Subcutaneous abdominal adipose tissue (tissue), 5 donors: ENCODE results near the gene PTPN14.
A peak's percentile ranks its signal among the peaks of the same experiment; 100 is the strongest.

Experiments
- H3K27ac ChIP-seq: one replicate; pipeline ENCODE4 v1.7.0; 2013; ENCODE audit warnings: low read depth, mild to moderate bottlenecking, inconsistent platforms, low read length, moderate library complexity
- H3K27me3 ChIP-seq, 5 donors: one replicate each; pipeline ENCODE4 v1.7.0; 2013; ENCODE audit warnings: low read length in 5 of 5, inconsistent platforms in 1 of 5; ENCODE audit not compliant: control insufficient read depth in 5 of 5, insufficient read depth in 4 of 5
- H3K36me3 ChIP-seq, 5 donors: one replicate each; pipeline ENCODE4 v1.7.0; 2013; ENCODE audit warnings: low read length in 5 of 5; ENCODE audit not compliant: control insufficient read depth in 5 of 5, insufficient read depth in 5 of 5
- H3K4me1 ChIP-seq, 5 donors: one replicate each; pipeline ENCODE4 v1.7.0; 2013; ENCODE audit warnings: low read length in 5 of 5, mild to moderate bottlenecking in 3 of 5, moderate library complexity in 1 of 5; ENCODE audit not compliant: control insufficient read depth in 5 of 5, insufficient read depth in 5 of 5
- H3K4me3 ChIP-seq, 5 donors: one replicate each; pipeline ENCODE4 v1.7.0; 2013; ENCODE audit warnings: low read length in 5 of 5, low read depth in 1 of 5
- H3K9ac ChIP-seq, 5 donors: one replicate each; pipeline ENCODE4 v1.7.0; 2013; ENCODE audit warnings: low read length in 5 of 5, mild to moderate bottlenecking in 4 of 5, moderate library complexity in 3 of 5
- H3K9me3 ChIP-seq, 5 donors: one replicate each; pipeline ENCODE4 v1.7.0; 2013; ENCODE audit warnings: low read length in 5 of 5; ENCODE audit not compliant: control insufficient read depth in 5 of 5
- donor health status: healthy.
- donor health status: healthy.
- donor health status: healthy.
- donor health status: healthy.
- donor health status: healthy.

The PTPN14 gene

GRCh38 chr1:214317300-214317699 is 234.1 kb downstream of the PTPN14 start:
- Histone ChIP-seq H3K4me3 (no peak overlapping the region), H3K27ac (no peak overlapping the region), H3K4me1 (peaks cover 0 to 3% (median 0%) of the 10 kb centered on the region in 5 donors), H3K27me3 (no peaks in the 10 kb centered on the region), H3K9ac (no peak overlapping the region), H3K9me3 (no peaks in the 10 kb centered on the region), H3K36me3 (peaks cover 3 to 18% (median 8%) of the 10 kb centered on the region in 5 donors)

- Histone ChIP-seq H3K27ac (no peak overlapping the region), H3K9me3 (no peaks in the 10 kb centered on the region), H3K9ac (no peak overlapping the region), H3K4me3 (no peak overlapping the region), H3K27me3 (no peaks in the 10 kb centered on the region), H3K4me1 (peaks cover 0 to 3% (median 0%) of the 10 kb centered on the region in 5 donors), H3K36me3 (peaks cover 3 to 18% (median 5%) of the 10 kb centered on the region in 5 donors)
Measured at GRCh38 chr1:214316593-214316992, 234.8 kb downstream of the PTPN14 start.

- H3K27ac ChIP-seq, result no peak overlapping the region
- no peak overlapping the region for H3K4me3 ChIP-seq
- H3K9ac ChIP-seq, result no peak overlapping the region
- H3K36me3 ChIP-seq, result peaks cover 0 to 14% (median 3%) of the 10 kb centered on the region in 5 donors
- no peaks in the 10 kb centered on the region for H3K27me3 ChIP-seq
- no peaks in the 10 kb centered on the region for H3K9me3 ChIP-seq
- peaks cover 0 to 13% (median 6%) of the 10 kb centered on the region in 5 donors for H3K4me1 ChIP-seq
Measured at GRCh38 chr1:214314178-214314843, 237.1 kb downstream of the PTPN14 start.

- Histone ChIP-seq H3K4me1 (peaks cover 0 to 10% (median 6%) of the 10 kb centered on the region in 5 donors), H3K27me3 (no peaks in the 10 kb centered on the region), H3K27ac (no peak overlapping the region), H3K4me3 (no peak overlapping the region), H3K9me3 (no peaks in the 10 kb centered on the region), H3K36me3 (peaks cover 0 to 9% (median 2%) of the 10 kb centered on the region in 5 donors), H3K9ac (no peak overlapping the region)
Measured at GRCh38 chr1:214312530-214313051, 238.8 kb downstream of the PTPN14 start.

GRCh38 chr1:214310777-214311690 is 240.4 kb downstream of the PTPN14 start:
- H3K27ac ChIP-seq, result no peak overlapping the region
- peak overlapping the region in 1 of 5 donors; percentile 14 for H3K4me3 ChIP-seq
- no peaks in the 10 kb centered on the region for H3K27me3 ChIP-seq
- no peaks in the 10 kb centered on the region for H3K9me3 ChIP-seq
- peaks cover 0 to 9% (median 2%) of the 10 kb centered on the region in 5 donors for H3K36me3 ChIP-seq
- H3K9ac ChIP-seq, result no peak overlapping the region
- peaks cover 0 to 10% (median 6%) of the 10 kb centered on the region in 5 donors for H3K4me1 ChIP-seq

- no peak overlapping the region for H3K27ac ChIP-seq
- peak overlapping the region in 2 of 5 donors; percentile 18 to 20 for H3K4me3 ChIP-seq
- H3K9me3 ChIP-seq, result no peaks in the 10 kb centered on the region
- no peaks in the 10 kb centered on the region for H3K27me3 ChIP-seq
- peak overlapping the region in 1 of 5 donors; percentile 5 for H3K9ac ChIP-seq
- peaks cover 0 to 3% (median 0%) of the 10 kb centered on the region in 5 donors for H3K36me3 ChIP-seq
- H3K4me1 ChIP-seq, result peaks cover 0 to 10% (median 6%) of the 10 kb centered on the region in 5 donors
Measured at GRCh38 chr1:214310010-214310409, 241.4 kb downstream of the PTPN14 start.

- Histone ChIP-seq H3K27ac (no peak overlapping the region), H3K27me3 (no peaks in the 10 kb centered on the region), H3K4me3 (no peak overlapping the region), H3K9ac (no peak overlapping the region), H3K4me1 (peaks cover 3 to 24% (median 17%) of the 10 kb centered on the region in 5 donors), H3K9me3 (no peaks in the 10 kb centered on the region), H3K36me3 (no peaks in the 10 kb centered on the region)
Measured at GRCh38 chr1:214306269-214306668, 245.1 kb downstream of the PTPN14 start.

- Histone ChIP-seq H3K4me1 (peaks cover 3 to 21% (median 16%) of the 10 kb centered on the region in 5 donors), H3K9ac (no peak overlapping the region), H3K27ac (no peak overlapping the region), H3K36me3 (no peaks in the 10 kb centered on the region), H3K27me3 (no peaks in the 10 kb centered on the region), H3K9me3 (no peaks in the 10 kb centered on the region), H3K4me3 (no peak overlapping the region)
Measured at GRCh38 chr1:214305164-214305751, 246.1 kb downstream of the PTPN14 start.

GRCh38 chr1:214303141-214303930 is 248.1 kb downstream of the PTPN14 start:
- H3K36me3 ChIP-seq, result no peaks in the 10 kb centered on the region
- peak overlapping the region; percentile 37 for H3K27ac ChIP-seq
- H3K9me3 ChIP-seq, result no peaks in the 10 kb centered on the region
- peak overlapping the region; percentile 1 to 42 (median 36) for H3K4me3 ChIP-seq
- H3K4me1 ChIP-seq, result peaks cover 3 to 14% (median 10%) of the 10 kb centered on the region in 5 donors
- H3K9ac ChIP-seq, result peak overlapping the region in 1 of 5 donors; percentile 38
- H3K27me3 ChIP-seq, result no peaks in the 10 kb centered on the region
